SJCRH30 (cell line): ENCODE results near the gene SPATA33. TPM values are rescaled to one million over a fixed set of nuclear protein-coding genes. Genes with fewer than 3 reads are reported as not detected.
"Not testable (repeated sequence)": the region's sequence is repeated elsewhere in the genome, so short reads cannot be mapped to it uniquely, and the experiment has no call there.

Experiments used
- DNase-seq, 2 experiments: peaks; one replicate each; pipeline ENCODE4 v3.0.0-alpha.2; 2015 to 2020
- H3K27ac ChIP-seq: fragments of 250-450 bp; sonication (Bioruptor Pico); 2 replicates; pipeline ENCODE4 v1.5.1; 2020; ENCODE audit warnings: mild to moderate bottlenecking, moderate library complexity
- H3K27me3 ChIP-seq: fragments of 250-450 bp; sonication (Bioruptor Pico); 2 replicates; pipeline ENCODE4 v1.5.1; 2020; ENCODE audit warnings: mild to moderate bottlenecking, moderate library complexity
- H3K36me3 ChIP-seq: fragments of 250-450 bp; sonication (Bioruptor Pico); 2 replicates; pipeline ENCODE4 v1.5.1; 2020; ENCODE audit warnings: mild to moderate bottlenecking, moderate library complexity
- H3K4me1 ChIP-seq: fragments of 250-450 bp; sonication (Bioruptor Pico); 2 replicates; pipeline ENCODE4 v1.5.1; 2020; ENCODE audit warnings: mild to moderate bottlenecking, moderate library complexity
- H3K4me3 ChIP-seq: fragments of 250-450 bp; sonication (Bioruptor Pico); 2 replicates; pipeline ENCODE4 v1.5.1; 2020; ENCODE audit warnings: mild to moderate bottlenecking, moderate library complexity
- H3K9me3 ChIP-seq: fragments of 250-450 bp; sonication (Bioruptor Pico); replicated peaks from 2 replicates; pipeline ENCODE4 v1.5.1; 2020; ENCODE audit warnings: mild to moderate bottlenecking, moderate library complexity
- total RNA-seq: library from RNA; depleted of rRNA; stranded (reverse); fragments of >200 nt; shearing (Covaris generic); gene quantifications from 2 replicates; pipeline ENCODE4 v1.2.3, GENCODE V29; 2014

SPATA33 gene
- total RNA-seq, 1 experiment from 2014 or later = 12.7 TPM

DNA sequence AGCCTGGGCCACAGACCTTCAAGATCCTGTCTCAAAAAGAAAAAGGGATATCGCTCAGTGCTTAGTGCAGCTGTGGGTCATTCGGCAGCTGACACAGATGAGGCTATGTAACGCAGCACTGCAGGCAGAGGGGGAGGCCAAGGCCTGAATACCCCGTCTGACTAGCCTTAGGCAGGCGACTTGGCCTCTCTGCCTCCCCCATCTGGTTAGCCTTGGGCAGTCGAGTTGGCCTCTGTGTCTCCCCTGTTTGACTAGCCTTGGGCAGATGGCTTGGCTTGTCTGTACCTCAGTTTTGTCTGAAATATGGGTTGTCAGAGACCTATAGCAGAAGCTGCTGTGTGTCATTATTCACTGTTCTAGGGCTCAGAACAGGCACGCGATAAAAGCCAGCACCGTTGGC, 10.0 kb downstream of the SPATA33 start:
- H3K4me1 ChIP-seq = no peaks in the 10 kb centered on the region
- no peak for DNase-seq
- H3K36me3 ChIP-seq = peaks cover 24% of the 10 kb centered on the region
- no peaks in the 10 kb centered on the region for H3K27me3 ChIP-seq
- no peaks in the 10 kb centered on the region for H3K9me3 ChIP-seq
- H3K27ac ChIP-seq = no peak overlapping the region
- no peak overlapping the region for H3K4me3 ChIP-seq

DNA sequence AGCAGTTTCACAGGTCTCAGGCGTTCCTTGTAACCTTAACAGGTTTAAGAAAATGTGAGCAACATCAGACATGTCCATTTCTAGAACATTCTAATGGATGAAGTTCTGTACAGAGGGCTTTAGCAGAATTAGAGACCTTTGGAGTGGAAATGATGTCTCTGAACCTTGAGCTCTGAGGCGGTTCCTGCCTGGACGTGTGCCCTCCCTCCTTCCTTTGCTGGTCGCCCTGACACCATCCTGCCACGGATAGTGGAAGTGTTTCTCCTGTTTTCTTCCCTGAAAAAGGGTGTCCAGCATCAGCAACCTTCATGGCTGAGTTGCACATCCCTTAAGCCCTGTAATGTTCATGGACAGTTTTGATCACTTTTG, 11.1 kb downstream of the SPATA33 start:
- Histone ChIP-seq H3K27ac (no peak overlapping the region), H3K9me3 (no peaks in the 10 kb centered on the region), H3K4me3 (no peak overlapping the region), H3K36me3 (peaks cover 14% of the 10 kb centered on the region), H3K27me3 (no peaks in the 10 kb centered on the region), H3K4me1 (no peaks in the 10 kb centered on the region)
- DNase-seq = no peak

DNA sequence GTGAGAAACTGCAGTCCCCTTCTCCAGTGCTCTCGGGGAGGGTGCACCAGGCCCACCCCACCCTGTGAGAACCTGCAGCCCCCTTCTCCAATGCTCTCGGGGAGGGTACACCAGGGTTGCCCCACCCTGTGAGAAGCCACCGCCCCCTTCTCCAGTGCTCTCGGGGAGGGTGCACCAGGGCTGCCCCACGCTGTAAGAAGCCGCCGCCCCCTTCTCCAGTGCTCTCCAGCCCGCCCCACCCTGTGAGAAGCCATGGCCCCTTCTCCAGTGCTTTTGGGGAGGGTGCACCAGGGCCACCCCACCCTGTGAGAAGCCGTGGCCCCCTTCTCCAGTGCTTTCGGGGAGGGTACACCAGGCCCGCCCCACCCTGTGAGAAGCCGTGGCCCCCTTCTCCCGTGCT, 12.1 kb downstream of the SPATA33 start:
- Histone ChIP-seq H3K27me3 (no peaks in the 10 kb centered on the region), H3K9me3 (no peaks in the 10 kb centered on the region), H3K36me3 (0 out of 2 replicates have a peak, but pooled peaks cover 7% of the 10 kb centered on the region), H3K4me3 (no peak overlapping the region), H3K27ac (no peak overlapping the region), H3K4me1 (no peaks in the 10 kb centered on the region)
- no peak for DNase-seq

DNA sequence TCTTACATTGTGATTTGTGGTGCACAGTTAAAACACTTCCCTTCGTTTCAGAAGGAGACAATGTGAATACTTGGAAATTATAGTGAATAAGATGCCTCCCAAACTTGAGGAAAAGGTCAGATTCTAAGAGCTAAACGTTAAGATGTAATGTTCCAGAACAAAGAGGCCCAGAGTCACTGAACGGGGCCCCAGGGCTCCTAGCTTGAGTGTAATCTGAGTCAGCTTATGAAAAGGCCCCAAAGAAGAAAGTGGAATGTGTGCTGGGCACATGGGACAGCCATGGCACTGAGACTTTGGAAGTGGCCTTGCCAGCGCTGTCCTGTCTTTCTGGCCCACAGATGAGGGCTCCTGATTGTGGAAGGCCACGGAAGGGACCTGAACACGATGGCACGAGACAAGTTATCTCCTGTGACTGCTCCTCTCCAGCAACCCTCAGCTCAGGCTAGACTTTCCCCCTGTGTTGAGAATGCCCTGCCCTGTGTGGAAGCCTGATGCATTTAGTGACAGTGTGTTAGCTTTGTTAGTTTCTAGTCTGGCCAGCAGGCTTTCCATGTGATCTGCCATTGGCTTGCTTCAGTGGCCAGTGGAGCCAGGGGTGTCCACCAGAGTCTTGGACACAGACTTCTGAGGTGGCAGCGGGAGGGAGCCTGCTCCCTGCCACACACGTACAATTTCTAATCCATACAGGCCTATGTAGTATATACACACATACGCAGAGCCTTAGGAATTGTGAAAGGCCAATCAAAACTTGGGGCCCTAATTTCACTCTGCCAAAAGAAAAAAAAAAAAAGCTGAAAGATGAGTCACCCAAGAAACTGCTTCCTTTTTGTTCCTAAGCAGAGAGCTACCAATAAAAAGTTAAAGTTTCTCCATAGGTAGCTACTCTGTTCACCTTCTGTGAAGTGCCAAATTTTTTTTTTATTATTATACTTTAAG, 13.1 kb downstream of the SPATA33 start:
- no peak for DNase-seq
- Histone ChIP-seq H3K4me3 (no peak overlapping the region), H3K9me3 (no peaks in the 10 kb centered on the region), H3K4me1 (no peaks in the 10 kb centered on the region), H3K27me3 (no peaks in the 10 kb centered on the region), H3K27ac (no peak overlapping the region), H3K36me3 (no peaks in the 10 kb centered on the region)

DNA sequence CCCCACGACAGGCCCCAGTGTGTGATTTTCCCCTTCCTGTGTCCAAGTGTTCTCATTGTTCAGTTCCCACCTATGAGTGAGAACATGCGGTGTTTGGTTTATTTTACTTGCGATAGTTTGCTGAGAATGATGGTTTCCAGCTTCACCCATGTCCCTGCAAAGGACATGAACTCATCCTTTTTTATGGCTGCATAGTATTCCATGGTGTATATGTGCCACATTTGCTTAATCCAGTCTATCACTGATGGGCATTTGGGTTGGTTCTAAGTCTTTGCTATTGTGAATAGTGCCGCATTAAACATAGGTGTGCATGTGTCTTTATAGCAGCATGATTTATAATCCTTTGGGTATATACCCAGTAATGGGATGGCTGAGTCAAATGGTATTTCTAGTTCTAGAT, 13.9 kb downstream of the SPATA33 start:
- not testable (repeated sequence) for H3K4me3 ChIP-seq, DNase-seq, H3K27me3 ChIP-seq, H3K36me3 ChIP-seq, H3K4me1 ChIP-seq, H3K9me3 ChIP-seq, H3K27ac ChIP-seq

DNA sequence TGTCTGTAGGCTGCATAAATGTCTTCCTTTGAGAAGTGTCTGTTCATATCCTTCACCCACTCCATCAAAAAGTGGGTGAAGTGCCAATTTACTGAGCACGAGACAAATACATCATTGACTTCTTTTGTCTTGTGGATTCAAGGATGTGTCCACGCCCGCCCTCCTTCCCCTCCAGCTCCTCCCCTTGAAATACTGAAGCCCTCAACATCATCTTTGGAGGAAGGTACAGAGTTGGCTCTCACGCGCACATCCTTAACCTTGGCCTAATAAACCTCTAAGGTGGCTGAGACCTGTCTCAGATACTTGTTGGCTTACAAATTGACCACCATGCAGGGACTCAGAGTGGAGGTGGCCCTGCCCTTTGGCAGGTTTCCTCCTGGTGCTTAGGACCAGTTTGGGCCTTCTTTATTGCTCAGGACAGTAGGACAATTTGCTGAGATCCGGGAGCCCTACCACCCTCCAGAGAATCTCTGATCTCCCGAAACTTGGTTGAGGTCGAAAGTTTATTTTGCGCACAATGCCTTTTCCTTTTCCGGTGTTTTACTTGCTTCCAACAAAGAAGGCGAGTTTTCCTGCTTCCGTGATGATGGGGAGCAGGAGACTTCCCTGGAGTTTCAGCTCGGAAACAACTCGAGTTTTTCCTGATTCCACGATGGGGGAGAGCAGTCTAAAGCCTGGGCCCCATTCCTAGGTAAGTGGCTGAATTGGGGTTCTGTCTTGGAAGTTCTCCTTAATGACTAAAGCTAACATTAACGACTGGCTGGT, 14.7 kb downstream of the SPATA33 start:
- H3K4me3 ChIP-seq = no peak overlapping the region
- no peaks in the 10 kb centered on the region for H3K27me3 ChIP-seq
- no peak for DNase-seq
- no peaks in the 10 kb centered on the region for H3K36me3 ChIP-seq
- no peaks in the 10 kb centered on the region for H3K4me1 ChIP-seq
- no peak overlapping the region for H3K27ac ChIP-seq
- H3K9me3 ChIP-seq = 0 out of 2 replicates have a peak, but pooled peaks cover 5% of the 10 kb centered on the region

DNA sequence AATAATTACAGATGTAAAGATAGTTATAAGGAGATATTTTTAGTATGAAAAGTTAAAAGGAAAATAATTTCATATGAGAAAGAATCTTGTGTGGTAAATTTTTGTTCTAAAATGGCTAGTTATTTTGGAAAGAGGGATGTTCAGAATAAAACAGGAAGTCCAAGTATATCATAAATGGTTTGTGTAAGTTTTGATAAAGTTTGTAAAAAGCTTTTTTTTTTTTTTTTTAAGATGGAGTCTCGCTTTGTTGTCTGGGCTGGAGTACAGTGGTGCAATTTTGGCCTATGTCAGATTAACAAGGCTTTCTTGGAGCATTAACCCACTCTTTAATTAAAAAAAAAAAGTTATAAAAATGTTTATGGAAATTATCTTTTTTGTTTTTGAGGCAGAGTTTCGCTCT, 20.6 kb downstream of the SPATA33 start:
- Histone ChIP-seq H3K4me3 (no peak overlapping the region), H3K36me3 (no peaks in the 10 kb centered on the region), H3K4me1 (no peaks in the 10 kb centered on the region), H3K27ac (no peak overlapping the region), H3K9me3 (peaks cover 19% of the 10 kb centered on the region), H3K27me3 (no peaks in the 10 kb centered on the region)
- peak in 1 of 2 experiments; percentile 32 for DNase-seq

DNA sequence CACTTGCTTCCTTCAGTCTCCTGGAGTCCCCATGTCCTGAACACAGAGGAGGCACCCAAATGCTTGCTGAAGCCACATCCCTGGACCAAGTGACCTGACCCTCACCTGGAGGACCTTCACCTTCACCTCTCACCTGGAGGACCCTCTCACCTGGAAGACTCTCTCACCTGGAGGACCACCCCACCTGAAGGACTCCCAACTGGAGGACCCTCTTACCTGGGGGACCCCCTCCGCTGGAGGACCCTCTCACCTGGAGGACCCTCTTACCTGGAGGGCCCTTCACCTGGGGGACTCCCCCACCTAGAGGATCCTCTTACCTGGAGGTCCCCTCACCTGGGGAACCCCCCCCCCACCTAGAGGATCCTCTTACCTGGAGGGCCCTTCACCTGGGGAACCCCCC, 28.3 kb downstream of the SPATA33 start:
- Histone ChIP-seq H3K36me3 (peaks cover 16% of the 10 kb centered on the region; the same call in 1 of the 2 replicates), H3K27me3 (no peaks in the 10 kb centered on the region), H3K4me3 (no peak overlapping the region), H3K4me1 (0 out of 2 replicates have a peak, but pooled peaks cover 3% of the 10 kb centered on the region), H3K9me3 (peaks cover 4% of the 10 kb centered on the region; the same call in 1 of the 2 replicates), H3K27ac (no peak overlapping the region)
- no peak for DNase-seq

DNA sequence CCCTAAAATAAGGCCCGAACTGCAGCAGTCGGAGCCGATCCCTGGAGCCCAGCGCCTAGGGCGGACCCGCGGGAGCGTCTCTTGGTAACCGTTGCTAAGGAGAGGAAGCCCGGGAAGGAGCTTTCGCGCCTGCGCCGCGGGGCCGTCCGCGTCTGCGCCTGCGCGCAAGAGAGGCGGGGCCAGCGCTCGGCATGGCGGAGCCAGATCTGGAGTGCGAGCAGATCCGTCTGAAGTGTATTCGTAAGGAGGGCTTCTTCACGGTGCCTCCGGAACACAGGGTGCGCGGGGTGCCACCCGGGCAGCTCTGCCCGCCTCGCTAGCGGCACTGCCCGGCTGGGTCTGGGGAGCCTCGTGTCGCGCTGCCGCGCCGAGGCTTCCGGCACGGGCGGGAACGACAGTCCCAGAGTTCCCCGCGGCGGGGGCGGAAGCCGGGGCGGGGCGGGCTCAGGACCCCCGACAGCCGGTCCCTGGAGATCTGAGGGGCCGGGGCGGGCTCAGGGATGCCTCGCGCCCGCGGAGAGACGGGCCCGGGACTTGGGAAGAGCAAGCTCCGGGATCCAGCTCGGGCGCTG, 29.0 kb downstream of the SPATA33 start, which contains the start of gene CDK10:
CDK10 (plus strand) TSS at position 170 of the 572 bp plus-strand sequence; CDS start at position 192, 22 bp downstream.
- H3K27me3 ChIP-seq = no peaks in the 10 kb centered on the region
- peaks cover 4% of the 10 kb centered on the region; the same call in 1 of the 2 replicates for H3K9me3 ChIP-seq
- peaks cover 20% of the 10 kb centered on the region for H3K36me3 ChIP-seq
- peak within 1 kb of the TSS; percentile 84 for H3K4me3 ChIP-seq
- H3K4me1 ChIP-seq = 0 out of 2 replicates have a peak, but pooled peaks cover 3% of the 10 kb centered on the region
- peak within 1 kb of the TSS; percentile 90 for H3K27ac ChIP-seq
- peak; percentile 94 to 96 for DNase-seq

DNA sequence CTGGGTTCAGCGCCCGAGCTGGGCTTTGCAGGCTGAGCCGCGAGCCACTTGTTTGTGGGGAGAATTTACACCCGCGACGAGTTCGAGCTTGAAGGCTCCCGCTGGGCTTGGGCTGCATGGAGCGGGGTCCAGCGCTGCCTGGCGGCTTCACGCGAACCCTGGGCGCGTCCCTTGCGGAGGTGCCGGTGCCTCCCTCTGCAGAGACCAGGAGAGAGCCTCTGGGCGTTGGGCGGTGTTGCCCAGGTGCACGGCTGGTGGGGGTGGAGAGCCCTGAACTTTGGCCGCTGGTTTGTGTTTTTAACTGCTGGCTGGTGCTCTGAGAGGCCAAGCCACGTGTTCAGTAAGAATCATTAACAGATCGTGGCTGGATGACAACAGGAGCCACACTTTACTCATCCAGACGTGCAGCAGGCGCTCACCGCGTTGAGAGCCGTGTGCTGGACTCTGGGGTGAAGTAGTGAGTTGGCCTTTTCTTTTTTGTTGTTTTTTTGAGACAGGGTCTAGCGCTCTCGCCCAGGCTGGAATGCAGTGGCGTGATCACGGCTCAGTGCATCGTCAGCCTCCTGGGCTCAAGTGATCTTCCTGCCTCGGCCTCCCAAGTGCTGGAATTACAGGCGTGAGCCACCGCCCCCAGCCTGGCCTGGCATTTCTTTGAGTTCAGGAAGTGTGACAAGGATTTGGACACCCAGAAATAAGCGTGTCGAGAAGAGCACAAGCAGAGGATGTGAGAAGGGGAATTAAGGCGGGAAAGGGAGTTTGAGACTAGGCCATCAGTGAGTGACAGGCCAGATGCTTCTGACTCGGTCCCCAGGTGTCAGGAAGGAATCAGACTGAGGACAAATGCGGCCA, 29.7 kb downstream of the SPATA33 start:
- H3K36me3 ChIP-seq = peaks cover 28% of the 10 kb centered on the region
- peak overlapping the region; percentile 84 for H3K4me3 ChIP-seq
- H3K9me3 ChIP-seq = peaks cover 4% of the 10 kb centered on the region; the same call in 1 of the 2 replicates
- peak overlapping the region; percentile 90 for H3K27ac ChIP-seq
- H3K4me1 ChIP-seq = 0 out of 2 replicates have a peak, but pooled peaks cover 3% of the 10 kb centered on the region
- DNase-seq = peak in 1 of 2 experiments; percentile 42
- no peaks in the 10 kb centered on the region for H3K27me3 ChIP-seq

DNA sequence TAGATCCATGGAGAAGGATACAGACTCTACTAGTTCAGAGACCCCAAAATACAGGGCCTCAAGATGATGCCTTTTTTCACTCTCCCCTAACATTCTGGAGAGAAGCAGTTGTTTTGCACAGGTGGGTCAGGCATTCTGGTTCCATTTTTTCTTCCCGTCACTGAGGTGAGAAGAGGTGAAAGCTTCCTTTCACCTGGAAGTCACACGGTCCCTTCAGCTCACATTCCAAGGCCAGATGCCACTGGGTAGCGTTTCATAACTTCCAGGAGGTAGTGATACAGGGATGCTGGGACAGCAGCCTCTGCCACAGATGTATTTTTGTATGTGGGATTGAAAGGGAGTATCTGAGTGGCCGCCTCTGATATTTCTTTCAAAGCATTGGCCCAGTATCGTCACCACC, 30.8 kb downstream of the SPATA33 start:
- Histone ChIP-seq H3K4me1 (0 out of 2 replicates have a peak, but pooled peaks cover 3% of the 10 kb centered on the region), H3K27me3 (no peaks in the 10 kb centered on the region), H3K9me3 (peaks cover 4% of the 10 kb centered on the region; the same call in 1 of the 2 replicates), H3K4me3 (no peak overlapping the region), H3K36me3 (peaks cover 29% of the 10 kb centered on the region), H3K27ac (no peak overlapping the region)
- no peak for DNase-seq

DNA sequence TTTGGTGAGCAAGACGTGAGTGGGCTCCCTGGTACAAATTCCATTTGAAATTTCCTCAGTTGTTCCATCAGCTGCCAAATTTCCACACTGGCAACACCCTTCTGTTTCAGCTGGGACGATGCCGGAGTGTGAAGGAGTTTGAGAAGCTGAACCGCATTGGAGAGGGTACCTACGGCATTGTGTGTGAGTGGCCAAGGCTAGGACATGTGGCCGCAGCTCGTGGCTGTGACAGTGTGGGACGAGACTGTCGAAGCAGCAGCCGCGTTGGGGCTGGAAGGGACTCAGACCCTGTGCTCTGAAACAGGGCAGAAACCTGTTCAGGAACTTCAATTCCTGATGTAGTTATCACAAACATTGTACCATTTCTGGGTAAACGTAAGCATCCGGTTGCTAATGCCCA, 31.5 kb downstream of the SPATA33 start:
- H3K27ac ChIP-seq = no peak overlapping the region
- peaks cover 4% of the 10 kb centered on the region; the same call in 1 of the 2 replicates for H3K9me3 ChIP-seq
- H3K27me3 ChIP-seq = no peaks in the 10 kb centered on the region
- no peak overlapping the region for H3K4me3 ChIP-seq
- H3K4me1 ChIP-seq = 0 out of 2 replicates have a peak, but pooled peaks cover 3% of the 10 kb centered on the region
- no peak for DNase-seq
- peaks cover 35% of the 10 kb centered on the region for H3K36me3 ChIP-seq

DNA sequence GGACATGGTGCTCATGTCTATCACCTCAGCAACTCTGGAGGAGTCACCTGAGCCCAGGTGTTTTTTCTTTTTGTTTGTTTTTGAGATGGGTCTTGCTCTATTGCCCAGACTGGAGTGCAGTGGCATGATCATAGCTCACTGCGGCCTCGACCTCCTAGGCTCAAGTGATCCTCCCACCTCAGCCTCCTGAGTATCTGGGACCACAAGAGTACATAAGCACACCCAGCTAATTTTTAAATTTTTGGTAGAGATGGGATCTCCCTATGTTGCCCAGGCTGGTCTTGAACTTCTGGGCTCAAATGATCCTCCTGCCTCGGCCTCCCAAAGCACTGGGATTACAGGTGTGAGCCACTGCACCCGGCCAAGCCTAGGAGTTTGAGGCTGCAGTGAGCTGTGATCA, 32.0 kb downstream of the SPATA33 start:
- not testable (repeated sequence) for H3K4me1 ChIP-seq, H3K9me3 ChIP-seq, DNase-seq, H3K27me3 ChIP-seq, H3K4me3 ChIP-seq, H3K27ac ChIP-seq
- H3K36me3 ChIP-seq = peaks cover 35% of the 10 kb centered on the region
